BLaER1 treated with 17β-estradiol and CSF1 and Interleukin-3, amounts not matched to agents 10 nM and 100 nM (cell line): Measurements from ENCODE around the gene ROBO1.

Experiments used
- H3K27ac ChIP-seq, 11 experiments: shearing (Covaris generic); formaldehyde crosslinking; 2 replicates each; pipeline ENCODE4 v1.8.1; 2022
- H3K27me3 ChIP-seq, 11 experiments: shearing (Covaris generic); formaldehyde crosslinking; 2 replicates each; pipeline ENCODE4 v1.8.1; 2022
- H3K36me3 ChIP-seq, 11 experiments: shearing (Covaris generic); formaldehyde crosslinking; 2 replicates each; pipeline ENCODE4 v1.8.1; 2022
- H3K4me1 ChIP-seq, 10 experiments: shearing (Covaris generic); formaldehyde crosslinking; 2 replicates each; pipeline ENCODE4 v1.8.1; 2022
- H3K4me2 ChIP-seq, 11 experiments: shearing (Covaris generic); formaldehyde crosslinking; 2 replicates each; pipeline ENCODE4 v1.8.1; 2022
- H3K4me3 ChIP-seq, 10 experiments: shearing (Covaris generic); formaldehyde crosslinking; 2 replicates each; pipeline ENCODE4 v1.8.1; 2022
- H3K9ac ChIP-seq, 11 experiments: shearing (Covaris generic); formaldehyde crosslinking; 2 replicates each; pipeline ENCODE4 v1.8.1; 2022
- H3K9me3 ChIP-seq, 11 experiments: shearing (Covaris generic); formaldehyde crosslinking; replicated peaks in 1 of 11; 2 replicates each; pipeline ENCODE4 v1.8.1; 2022
- H4K20me1 ChIP-seq, 11 experiments: shearing (Covaris generic); formaldehyde crosslinking; 2 replicates each; pipeline ENCODE4 v1.8.1; 2022
- Cebpa-rat ChIP-seq, 11 experiments: shearing (Covaris generic); IDR thresholded peaks; 2 replicates each; pipeline ENCODE4 v1.8.1; 2022

ROBO1 gene

GRCh38 chr3:78882251-78882650 lies 885.5 kb downstream of the ROBO1 start:
- Histone ChIP-seq H4K20me1 (peaks cover 0 to 3% (median 0%) of the 10 kb centered on the region in 11 experiments; a peak in 2 of 22 replicates), H3K4me2 (no peak overlapping the region), H3K27me3 (no peaks in the 10 kb centered on the region), H3K9ac (no peak overlapping the region), H3K4me3 (no peak overlapping the region), H3K9me3 (no peaks in the 10 kb centered on the region; a peak in 1 of 22 replicates), H3K36me3 (peaks cover 0 to 32% (median 3%) of the 10 kb centered on the region in 11 experiments; a peak in 7 of 22 replicates), H3K4me1 (peaks cover 0 to 8% (median 3%) of the 10 kb centered on the region in 10 experiments; a peak in 16 of 20 replicates), H3K27ac (no peak overlapping the region)
- no peak for TF ChIP-seq Cebpa-rat (IDR thresholded peaks at IDR 0.05)

GRCh38 chr3:78881501-78881900 lies 886.3 kb downstream of the ROBO1 start:
- Histone ChIP-seq H3K27ac (no peak overlapping the region), H3K27me3 (no peaks in the 10 kb centered on the region), H3K9ac (no peak overlapping the region), H3K4me1 (0 out of 20 replicates have a peak, but pooled peaks cover 0 to 6% (median 0%) of the 10 kb centered on the region in 10 experiments), H3K9me3 (peaks cover 0 to 6% (median 0%) of the 10 kb centered on the region in 11 experiments; a peak in 1 of 22 replicates), H3K4me3 (no peak overlapping the region), H4K20me1 (no peaks in the 10 kb centered on the region; a peak in 1 of 22 replicates), H3K4me2 (no peak overlapping the region), H3K36me3 (peaks cover 0 to 32% (median 3%) of the 10 kb centered on the region in 11 experiments; a peak in 7 of 22 replicates)
- TF ChIP-seq Cebpa-rat (IDR thresholded peaks at IDR 0.05) = no peak

GRCh38 chr3:78880603-78881461 lies 887.0 kb downstream of the ROBO1 start:
- no peak for TF ChIP-seq Cebpa-rat (IDR thresholded peaks at IDR 0.05)
- no peaks in the 10 kb centered on the region for H3K27me3 ChIP-seq
- 0 out of 20 replicates have a peak, but pooled peaks cover 0 to 6% (median 0%) of the 10 kb centered on the region in 10 experiments for H3K4me1 ChIP-seq
- H3K9ac ChIP-seq = no peak overlapping the region
- H4K20me1 ChIP-seq = no peaks in the 10 kb centered on the region; a peak in 1 of 22 replicates
- H3K27ac ChIP-seq = no peak overlapping the region
- H3K36me3 ChIP-seq = peaks cover 0 to 32% (median 3%) of the 10 kb centered on the region in 11 experiments; a peak in 7 of 22 replicates
- H3K9me3 ChIP-seq = peaks cover 0 to 7% (median 0%) of the 10 kb centered on the region in 11 experiments; a peak in 1 of 22 replicates
- H3K4me3 ChIP-seq = no peak overlapping the region
- H3K4me2 ChIP-seq = no peak overlapping the region

GRCh38 chr3:78879295-78879860 lies 888.4 kb downstream of the ROBO1 start:
- TF ChIP-seq Cebpa-rat (IDR thresholded peaks at IDR 0.05) = no peak
- peaks cover 0 to 32% (median 3%) of the 10 kb centered on the region in 11 experiments; a peak in 7 of 22 replicates for H3K36me3 ChIP-seq
- H3K27me3 ChIP-seq = no peaks in the 10 kb centered on the region
- H3K4me1 ChIP-seq = 0 out of 20 replicates have a peak, but pooled peaks cover 0 to under 1% (median 0%) of the 10 kb centered on the region in 10 experiments
- H3K4me2 ChIP-seq = no peak overlapping the region
- no peaks in the 10 kb centered on the region; a peak in 1 of 22 replicates for H4K20me1 ChIP-seq
- H3K9ac ChIP-seq = no peak overlapping the region
- H3K27ac ChIP-seq = no peak overlapping the region
- no peak overlapping the region for H3K4me3 ChIP-seq
- H3K9me3 ChIP-seq = peaks cover 0 to 7% (median 0%) of the 10 kb centered on the region in 11 experiments; a peak in 1 of 22 replicates

GRCh38 chr3:78878789-78879188 lies 889.0 kb downstream of the ROBO1 start:
- peaks cover 0 to 32% (median 3%) of the 10 kb centered on the region in 11 experiments; a peak in 7 of 22 replicates for H3K36me3 ChIP-seq
- H3K4me3 ChIP-seq = no peak overlapping the region
- H3K4me1 ChIP-seq = peaks cover 0 to 4% (median 3%) of the 10 kb centered on the region in 10 experiments; a peak in 9 of 20 replicates
- no peak overlapping the region for H3K9ac ChIP-seq
- H3K4me2 ChIP-seq = no peak overlapping the region
- H4K20me1 ChIP-seq = no peaks in the 10 kb centered on the region; a peak in 1 of 22 replicates
- peaks cover 0 to 7% (median 0%) of the 10 kb centered on the region in 11 experiments; a peak in 1 of 22 replicates for H3K9me3 ChIP-seq
- no peaks in the 10 kb centered on the region for H3K27me3 ChIP-seq
- H3K27ac ChIP-seq = no peak overlapping the region
- TF ChIP-seq Cebpa-rat (IDR thresholded peaks at IDR 0.05) = no peak

GRCh38 chr3:78878011-78878410 lies 889.8 kb downstream of the ROBO1 start:
- no peak overlapping the region for H3K9ac ChIP-seq
- H3K4me1 ChIP-seq = peaks cover 0 to 12% (median 8%) of the 10 kb centered on the region in 10 experiments; a peak in 13 of 20 replicates
- H3K4me3 ChIP-seq = no peak overlapping the region
- H3K4me2 ChIP-seq = no peak overlapping the region
- H3K9me3 ChIP-seq = peaks cover 0 to 7% (median 0%) of the 10 kb centered on the region in 11 experiments; a peak in 1 of 22 replicates
- no peaks in the 10 kb centered on the region for H3K27me3 ChIP-seq
- H3K27ac ChIP-seq = no peak overlapping the region
- H3K36me3 ChIP-seq = peaks cover 0 to 32% (median 3%) of the 10 kb centered on the region in 11 experiments; a peak in 6 of 22 replicates
- no peak for TF ChIP-seq Cebpa-rat (IDR thresholded peaks at IDR 0.05)
- H4K20me1 ChIP-seq = no peaks in the 10 kb centered on the region; a peak in 1 of 22 replicates

GRCh38 chr3:78875851-78876250 lies 891.9 kb downstream of the ROBO1 start:
- Histone ChIP-seq H3K9me3 (peaks cover 0 to 7% (median 0%) of the 10 kb centered on the region in 11 experiments; a peak in 1 of 22 replicates), H3K4me1 (peaks cover 4 to 33% (median 20%) of the 10 kb centered on the region in 10 experiments; a peak in 16 of 20 replicates), H3K27ac (no peak overlapping the region), H3K27me3 (no peaks in the 10 kb centered on the region), H3K4me2 (no peak overlapping the region), H4K20me1 (no peaks in the 10 kb centered on the region; a peak in 1 of 22 replicates), H3K9ac (no peak overlapping the region), H3K4me3 (no peak overlapping the region), H3K36me3 (peaks cover 0 to 15% (median 0%) of the 10 kb centered on the region in 11 experiments; a peak in 3 of 22 replicates)
- no peak for TF ChIP-seq Cebpa-rat (IDR thresholded peaks at IDR 0.05)

GRCh38 chr3:78875436-78875835 lies 892.4 kb downstream of the ROBO1 start:
- Histone ChIP-seq H3K36me3 (peaks cover 0 to 13% (median 0%) of the 10 kb centered on the region in 11 experiments; a peak in 3 of 22 replicates), H3K9me3 (peaks cover 0 to 7% (median 0%) of the 10 kb centered on the region in 11 experiments; a peak in 1 of 22 replicates), H3K4me2 (no peak overlapping the region), H4K20me1 (no peaks in the 10 kb centered on the region; a peak in 1 of 22 replicates), H3K4me3 (no peak overlapping the region), H3K27me3 (no peaks in the 10 kb centered on the region), H3K9ac (no peak overlapping the region), H3K27ac (no peak overlapping the region), H3K4me1 (peaks cover 4 to 37% (median 24%) of the 10 kb centered on the region in 10 experiments; a peak in 16 of 20 replicates)
- no peak for TF ChIP-seq Cebpa-rat (IDR thresholded peaks at IDR 0.05)
